ENCODE results near the gene EMC9.

EMC9 gene

DNA sequence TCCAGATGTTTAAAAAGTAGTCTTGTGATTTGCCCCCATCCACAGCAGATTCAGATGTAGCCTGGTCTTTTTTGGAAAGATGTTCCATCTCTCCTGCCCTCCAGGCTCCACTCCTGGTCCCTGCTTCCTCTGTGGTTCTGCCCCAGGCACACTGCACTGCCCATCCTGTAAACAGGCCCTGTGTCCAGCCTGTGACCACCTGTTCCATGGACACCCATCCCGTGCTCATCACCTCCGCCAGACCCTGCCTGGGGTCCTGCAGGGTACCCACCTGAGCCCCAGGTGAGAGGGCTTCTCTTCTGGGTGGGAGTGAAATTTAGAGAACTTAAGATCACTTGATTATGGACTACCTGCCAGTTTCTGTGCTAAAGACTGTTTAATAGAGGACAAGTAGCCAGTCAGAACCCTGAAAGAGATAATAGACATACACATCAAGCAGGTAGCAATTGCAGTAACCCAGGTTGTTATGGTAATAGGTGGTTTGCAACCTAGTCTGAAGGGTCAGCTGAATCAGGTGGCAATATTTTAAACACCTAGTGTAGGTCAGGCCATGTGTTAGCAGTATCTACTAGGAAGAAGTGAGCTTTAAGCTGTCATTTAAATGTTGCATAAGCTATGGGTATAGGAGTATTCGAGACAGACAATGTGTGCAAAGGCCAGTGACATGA, 8.0 kb upstream of the EMC9 start:
- DNase-seq (ENCODE audit: low spot score), result no peak

DNA sequence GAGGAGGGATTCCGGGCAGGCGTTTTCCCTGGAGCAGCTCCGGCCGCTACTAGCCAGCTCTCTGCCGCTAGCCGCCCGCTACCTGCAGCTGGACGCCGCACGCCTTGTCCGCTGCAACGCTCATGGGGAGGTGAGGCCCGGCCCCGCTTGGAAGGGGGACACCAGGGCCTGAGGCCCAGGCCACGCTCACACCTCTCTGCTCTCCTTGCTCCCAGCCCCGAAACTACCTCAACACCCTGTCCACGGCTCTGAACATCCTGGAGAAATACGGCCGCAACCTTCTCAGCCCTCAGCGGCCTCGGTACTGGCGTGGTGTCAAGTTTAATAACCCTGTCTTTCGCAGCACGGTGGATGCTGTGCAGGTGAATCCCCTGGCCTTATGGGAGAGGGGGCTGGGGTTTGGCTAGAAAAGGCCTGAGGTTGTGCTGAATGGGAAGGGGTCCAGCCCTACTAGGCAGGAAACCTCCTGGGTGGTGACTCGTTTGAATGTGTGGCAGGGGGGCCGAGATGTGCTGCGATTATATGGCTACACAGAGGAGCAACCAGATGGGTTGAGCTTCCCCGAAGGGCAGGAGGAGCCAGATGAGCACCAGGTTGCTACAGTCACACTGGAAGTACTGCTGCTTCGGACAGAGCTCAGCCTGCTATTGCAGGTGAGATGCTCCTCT, 6.5 kb upstream of the EMC9 start:
- no peak for DNase-seq (ENCODE audit: low spot score)

DNA sequence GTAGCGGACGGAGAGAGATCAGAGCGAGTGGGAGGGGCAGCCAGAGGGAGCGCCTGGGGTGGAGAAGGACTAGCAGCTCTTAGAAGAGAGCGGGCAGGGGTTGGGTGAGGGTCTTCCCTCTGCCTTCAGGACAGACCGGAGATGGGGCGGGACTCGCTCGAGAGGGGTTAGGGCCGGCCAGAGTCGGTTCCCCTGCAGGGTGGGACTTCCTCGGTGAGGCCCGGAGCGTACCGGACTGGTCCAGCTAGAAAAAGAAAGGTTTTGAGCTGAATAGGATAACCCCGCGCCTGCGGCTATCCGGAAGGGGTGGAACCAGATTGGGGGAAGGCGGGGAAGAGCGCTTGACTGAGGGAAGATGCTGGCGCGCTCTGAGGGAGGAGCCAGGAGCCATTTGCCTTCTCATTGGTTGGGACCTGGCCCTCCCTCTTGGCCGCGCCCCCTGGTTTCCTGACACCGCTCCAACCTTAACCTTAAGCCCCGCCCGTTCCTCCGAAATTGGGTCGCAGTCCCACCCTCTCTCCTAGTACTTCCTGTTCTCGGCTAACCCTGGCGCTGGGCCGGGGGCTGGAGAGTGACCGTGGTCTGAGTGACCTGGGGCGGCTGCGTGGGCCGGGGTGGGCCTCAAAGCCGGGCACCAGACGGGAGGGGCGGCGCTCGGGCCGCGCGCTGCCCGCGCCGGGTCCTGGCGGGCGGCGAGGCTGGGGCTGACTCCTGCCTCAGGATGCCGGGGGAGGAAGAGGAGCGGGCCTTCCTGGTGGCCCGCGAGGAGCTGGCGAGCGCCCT, 5.8 kb upstream of the EMC9 start, which contains the start of gene RNF31:
TSS of gene RNF31 (plus strand) at position 521 of the 783 bp plus-strand sequence. CDS start at position 722, 201 bp downstream.
- DNase-seq (ENCODE audit: low spot score), result peak; percentile 99

DNA sequence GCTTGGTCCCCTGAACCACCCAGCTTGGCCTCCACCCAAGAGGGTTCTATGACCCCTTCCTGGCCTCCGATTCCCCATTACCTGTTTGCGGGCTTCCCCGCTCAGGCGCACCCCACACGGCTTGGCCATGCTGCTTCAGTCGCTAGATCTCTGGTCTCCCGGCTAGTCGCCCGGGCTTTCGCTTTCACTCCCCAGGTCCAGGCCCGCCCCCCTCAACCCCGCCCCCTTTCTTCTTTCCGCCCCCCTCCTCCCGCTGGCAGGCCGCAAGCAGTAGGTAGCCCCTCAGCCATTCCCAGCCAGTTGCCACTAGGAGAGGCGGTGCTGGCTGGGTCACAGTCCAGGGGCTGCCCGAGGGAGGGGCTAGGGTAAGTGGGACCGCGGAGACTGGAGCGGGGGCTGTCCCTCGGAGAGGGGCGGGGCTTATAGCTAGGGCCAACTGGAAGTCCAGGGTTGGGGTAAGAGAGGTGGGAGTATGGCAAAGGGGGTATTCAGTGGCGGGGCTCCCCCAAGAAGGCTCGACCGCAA, 5.1 kb upstream of the EMC9 start, which contains the start of gene PSME2:
TSS of gene PSME2 (minus strand) at position 158 of the 525 bp plus-strand sequence. CDS start at position 129, 29 bp downstream.
- peak; percentile 88 for DNase-seq (ENCODE audit: low spot score)

DNA sequence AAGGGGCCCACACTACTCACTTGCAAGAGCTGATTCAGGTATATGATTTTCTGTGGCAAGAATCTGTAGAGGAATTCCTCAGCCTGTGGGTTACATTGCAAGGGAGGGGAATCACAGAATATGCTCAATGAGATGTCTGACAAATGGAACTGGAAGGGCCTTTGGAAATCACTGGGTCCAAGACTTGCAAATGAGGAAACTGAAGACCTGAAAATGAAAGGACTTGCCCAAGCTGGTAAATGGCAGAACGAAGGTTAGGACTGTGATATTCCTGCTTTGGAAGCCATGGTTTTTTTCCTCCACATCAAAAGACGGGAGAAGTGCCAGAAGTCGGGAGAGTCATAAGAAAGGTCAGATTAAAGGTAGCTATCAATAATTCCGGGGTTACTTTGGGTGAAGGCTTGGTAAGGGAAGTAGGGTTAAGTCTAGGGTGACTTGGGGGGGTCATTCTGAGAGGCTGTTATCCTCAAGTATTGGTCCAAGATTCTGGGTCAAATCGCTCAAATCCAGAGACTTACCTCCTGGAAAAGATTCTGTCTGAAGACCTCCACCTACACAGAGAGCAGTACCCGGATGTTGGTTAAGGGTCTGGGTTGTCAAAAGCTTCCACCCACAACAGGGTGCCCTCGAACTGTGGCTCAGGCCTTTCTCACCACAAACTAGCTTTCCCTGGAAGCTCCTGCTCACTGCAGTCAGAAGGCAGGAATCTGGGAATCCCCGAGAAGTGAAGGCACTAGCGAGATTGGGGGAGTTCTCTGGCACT, 4.5 kb upstream of the EMC9 start:
- DNase-seq (ENCODE audit: low spot score), result no peak

DNA sequence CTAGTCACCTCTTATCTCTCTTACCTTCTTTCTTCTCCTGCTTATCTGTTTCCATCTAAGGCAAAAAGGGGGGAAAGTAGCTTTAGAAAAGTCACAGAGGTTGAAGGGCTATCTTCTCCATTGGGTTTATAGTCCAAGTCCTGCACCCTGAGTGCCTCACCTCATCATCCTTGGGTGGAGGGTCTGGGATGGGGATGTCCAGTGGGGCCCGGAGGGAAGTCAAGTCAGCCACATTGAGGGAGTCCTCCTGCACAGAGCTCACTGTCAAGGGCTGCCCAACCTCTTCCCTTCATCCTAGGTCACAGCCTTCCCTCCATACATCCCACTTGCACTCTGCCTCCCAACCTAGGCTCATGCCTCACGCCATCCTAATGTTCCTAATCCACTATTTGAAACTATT, 3.8 kb upstream of the EMC9 start:
- DNase-seq (ENCODE audit: low spot score), result no peak

DNA sequence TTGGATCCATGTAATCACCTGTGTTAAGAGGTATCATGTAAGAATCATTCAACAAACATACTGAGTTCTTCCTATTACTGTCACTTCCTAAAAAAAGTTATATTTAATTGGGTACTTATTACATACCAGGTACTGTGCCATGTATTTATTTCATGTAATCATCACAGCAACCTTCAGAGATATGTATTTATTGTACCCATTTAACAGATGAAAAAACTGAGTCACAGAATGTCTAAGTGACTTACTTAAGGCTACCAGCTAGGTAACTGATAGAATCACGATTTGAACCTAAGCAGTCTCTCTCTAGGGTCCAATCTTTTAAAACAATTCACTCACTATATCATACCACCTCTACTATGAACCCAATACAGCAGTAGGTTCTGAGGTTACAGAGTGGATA, 3.1 kb upstream of the EMC9 start:
- DNase-seq (ENCODE audit: low spot score), result no peak

DNA sequence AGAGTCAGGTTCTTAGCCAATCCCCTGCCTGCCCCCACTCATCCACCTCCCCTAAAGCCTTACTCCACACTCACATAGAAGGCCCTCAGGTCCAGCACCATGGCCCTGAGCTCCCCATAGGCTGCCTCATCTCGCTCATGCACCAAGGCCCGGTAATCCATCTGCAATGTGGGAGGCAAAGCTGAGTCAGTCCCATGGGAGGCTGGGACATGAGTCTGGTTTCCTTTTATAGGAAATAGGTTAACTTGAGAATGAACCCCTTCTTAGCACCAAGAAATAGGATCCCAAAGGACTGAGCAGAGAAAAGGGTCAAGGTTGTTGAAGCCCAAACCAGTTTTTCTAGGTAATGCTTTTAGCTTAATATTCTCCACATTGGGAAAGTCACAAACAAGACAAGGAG, 2.1 kb upstream of the EMC9 start:
- DNase-seq (ENCODE audit: low spot score), result no peak

DNA sequence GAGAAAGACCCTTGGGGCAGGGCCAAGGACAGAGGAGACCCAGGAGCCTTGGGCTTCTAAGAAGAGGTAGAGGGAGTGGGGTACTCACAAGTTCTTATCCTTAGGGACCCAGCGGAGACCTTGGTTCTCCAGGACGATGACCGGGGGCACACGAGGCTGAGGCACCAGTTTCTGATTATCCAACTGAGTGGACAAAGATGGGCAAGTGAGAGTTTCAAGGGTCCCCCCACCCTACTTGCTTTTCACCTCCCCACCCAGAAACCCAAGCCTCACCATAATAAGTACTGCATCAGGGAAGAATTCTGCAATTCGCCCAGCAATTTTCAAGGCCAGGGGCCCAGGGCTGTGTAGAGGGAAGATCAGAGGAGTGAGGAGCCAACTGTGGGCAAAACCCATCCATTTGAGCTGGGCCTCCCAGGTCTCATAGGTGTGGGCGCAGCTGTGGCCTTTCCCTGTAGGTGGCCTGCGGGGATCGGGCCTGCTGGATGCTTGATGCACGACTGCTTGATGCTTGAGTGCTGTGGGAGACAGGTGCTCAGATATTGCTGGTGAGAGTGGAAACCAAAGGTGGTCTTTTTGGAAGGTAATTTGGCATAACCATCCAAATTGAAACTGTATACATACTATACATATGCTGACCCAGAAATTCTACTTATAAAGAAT, 2.0 kb downstream of the EMC9 start:
- no peak for DNase-seq (ENCODE audit: low spot score)

DNA sequence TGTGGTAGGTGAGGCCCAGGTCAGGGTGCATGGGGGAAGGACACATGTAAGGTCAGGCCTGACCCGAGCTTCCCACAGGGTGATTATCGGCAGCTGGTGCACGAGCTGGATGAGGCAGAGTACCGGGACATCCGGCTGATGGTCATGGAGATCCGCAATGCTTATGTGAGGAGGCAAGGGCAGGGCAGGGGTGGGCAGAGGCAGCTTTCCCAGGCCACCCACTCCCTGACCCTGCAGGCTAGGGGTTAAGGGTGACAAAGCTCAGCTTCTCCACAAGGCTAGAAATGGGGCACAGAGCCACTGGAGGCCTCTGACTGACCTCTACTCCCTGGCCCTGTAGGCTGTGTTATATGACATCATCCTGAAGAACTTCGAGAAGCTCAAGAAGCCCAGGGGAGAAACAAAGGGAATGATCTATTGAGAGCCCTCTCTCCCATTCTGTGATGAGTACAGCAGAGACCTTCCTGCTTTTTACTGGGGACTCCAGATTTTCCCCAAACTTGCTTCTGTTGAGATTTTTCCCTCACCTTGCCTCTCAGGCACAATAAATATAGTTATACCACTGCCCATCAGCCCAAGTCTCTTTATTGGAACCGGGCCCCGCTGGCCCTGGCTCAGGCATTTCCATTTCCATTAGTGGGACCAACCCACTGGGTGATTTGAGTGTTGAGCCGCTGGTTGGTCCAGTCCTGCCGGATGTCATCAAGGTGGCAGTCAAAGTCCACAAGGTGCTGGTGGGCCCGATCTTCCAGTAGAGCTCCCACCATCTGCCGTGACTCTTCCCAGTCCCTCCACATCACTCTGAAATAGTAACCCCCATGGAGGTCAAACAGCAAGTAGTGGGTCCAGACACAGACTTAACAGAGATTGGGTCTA, 2.8 kb downstream of the EMC9 start:
- no peak for DNase-seq (ENCODE audit: low spot score)

DNA sequence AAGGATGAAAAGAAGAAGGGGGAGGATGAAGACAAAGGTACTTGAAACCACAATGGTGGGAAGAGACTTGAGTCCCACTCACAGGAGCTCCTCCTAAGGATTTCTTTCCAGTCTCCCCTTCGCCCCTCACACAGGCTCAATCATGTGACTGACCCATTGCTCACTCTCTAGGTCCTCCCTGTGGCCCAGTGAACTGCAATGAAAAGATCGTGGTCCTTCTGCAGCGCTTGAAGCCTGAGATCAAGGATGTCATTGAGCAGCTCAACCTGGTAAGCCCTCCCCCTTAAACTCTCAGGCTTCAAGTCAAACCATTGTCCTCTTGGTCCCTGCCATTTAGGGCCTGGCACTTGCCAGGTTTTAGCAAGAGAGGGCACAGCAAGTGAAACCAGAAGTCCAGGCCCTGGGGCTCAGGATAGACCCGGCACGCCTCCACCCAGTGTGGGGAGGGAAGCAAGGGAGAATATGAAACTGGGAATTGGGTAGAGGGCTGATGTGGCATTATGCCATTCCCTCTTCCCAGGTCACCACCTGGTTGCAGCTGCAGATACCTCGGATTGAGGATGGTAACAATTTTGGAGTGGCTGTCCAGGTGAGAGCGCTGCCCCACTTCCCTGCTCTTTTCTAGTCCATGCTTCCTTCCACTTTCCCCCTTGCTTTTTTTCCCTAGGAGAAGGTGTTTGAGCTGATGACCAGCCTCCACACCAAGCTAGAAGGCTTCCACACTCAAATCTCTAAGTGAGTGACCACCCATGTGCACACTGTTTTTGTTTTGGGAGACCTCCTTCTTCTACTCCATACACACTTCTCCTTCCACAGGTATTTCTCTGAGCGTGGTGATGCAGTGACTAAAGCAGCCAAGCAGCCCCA, 3.6 kb downstream of the EMC9 start:
- no peak for DNase-seq (ENCODE audit: low spot score)

DNA sequence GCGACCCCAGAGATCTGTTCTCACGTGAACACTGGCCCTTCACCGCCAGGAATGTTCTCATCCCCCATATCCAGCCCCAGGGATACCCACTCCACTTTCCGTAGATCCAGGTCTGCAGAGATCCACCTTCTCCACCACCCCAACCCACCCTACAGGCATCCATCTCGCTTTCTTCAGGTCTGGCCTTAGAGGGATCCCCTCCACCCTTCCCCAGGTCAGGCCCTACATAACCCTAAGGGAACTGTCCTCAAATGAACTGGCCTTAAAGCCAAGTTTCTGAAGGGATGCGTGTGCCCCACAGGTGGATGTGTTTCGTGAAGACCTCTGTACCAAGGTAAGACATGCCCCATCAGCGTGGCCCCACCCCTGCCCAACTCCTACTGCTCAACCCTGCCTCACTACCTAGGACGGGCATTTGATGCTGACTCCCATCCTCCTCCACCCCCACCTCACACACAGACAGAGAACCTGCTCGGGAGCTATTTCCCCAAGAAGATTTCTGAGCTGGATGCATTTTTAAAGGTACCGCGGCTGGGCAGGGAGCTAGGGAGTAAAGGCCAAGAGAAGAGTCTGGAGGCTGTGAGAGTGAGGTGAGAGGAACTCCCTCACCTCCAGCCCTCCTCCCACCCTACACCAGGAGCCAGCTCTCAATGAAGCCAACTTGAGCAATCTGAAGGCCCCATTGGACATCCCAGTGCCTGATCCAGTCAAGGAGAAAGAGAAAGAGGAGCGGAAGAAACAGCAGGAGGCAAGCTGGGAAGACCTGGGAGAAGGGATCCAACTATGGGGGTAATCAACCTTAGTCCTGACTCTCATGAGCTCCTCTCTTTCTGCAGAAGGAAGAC, 4.5 kb downstream of the EMC9 start:
- DNase-seq (ENCODE audit: low spot score), result no peak

DNA sequence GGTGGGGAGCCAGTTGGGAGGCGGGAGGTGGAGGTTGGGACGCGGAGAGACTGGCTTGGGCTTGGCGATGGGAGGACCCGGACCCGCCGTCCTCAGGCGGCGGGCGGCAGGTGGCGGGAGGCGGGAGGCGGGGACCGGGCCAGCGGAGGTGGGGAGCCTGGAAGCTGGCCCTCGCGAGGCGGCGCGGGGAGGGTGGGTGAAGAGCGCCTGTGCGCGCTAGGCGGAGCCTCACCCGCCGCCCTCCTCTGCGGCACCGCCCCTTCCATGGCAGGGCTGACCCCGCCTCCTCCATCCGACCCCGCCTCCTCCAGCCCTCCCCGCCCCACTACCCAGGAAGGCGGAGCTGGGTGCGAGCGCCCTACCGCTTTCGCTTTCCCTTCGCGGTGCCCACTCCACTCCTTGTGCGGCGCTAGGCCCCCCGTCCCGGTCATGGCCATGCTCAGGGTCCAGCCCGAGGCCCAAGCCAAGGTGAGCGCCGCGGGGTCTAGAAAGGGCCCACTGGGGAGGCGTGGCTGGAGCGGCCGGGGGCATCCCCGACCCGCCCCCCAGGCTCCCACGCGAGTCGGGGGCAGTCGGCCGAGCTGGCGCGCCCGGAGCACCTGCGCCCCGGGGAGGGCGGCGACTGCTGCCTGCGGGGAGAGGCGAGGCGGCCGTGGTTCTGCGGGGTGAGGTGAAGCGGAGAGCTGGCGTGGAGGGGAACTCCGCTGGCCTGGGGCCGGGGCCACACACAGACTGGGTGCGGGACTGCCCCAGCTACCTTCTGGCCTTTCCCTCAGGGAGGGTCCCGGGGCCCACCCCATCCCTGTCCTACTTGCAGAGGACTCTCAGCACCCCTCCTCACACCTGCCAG, 5.3 kb downstream of the EMC9 start, which contains the start of gene PSME1:
TSS of gene PSME1 (plus strand) at position 361 of the 850 bp plus-strand sequence. CDS start at position 430, 69 bp downstream.
- peak; percentile 91 for DNase-seq (ENCODE audit: low spot score)

DNA sequence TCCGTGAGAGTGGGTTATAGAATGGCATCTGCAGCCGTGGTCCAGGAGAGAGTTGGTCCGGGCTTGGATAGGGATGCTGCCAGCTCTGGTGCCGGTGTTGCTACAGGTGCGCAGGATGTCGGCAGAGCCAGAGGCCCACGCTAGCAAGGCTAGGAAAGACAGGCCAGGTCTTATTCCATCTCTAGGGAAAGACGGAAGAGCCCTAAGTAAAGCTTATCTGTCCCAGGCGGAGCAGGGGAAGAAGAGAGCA, 5.9 kb downstream of the EMC9 start:
- no peak for DNase-seq (ENCODE audit: low spot score)

DNA sequence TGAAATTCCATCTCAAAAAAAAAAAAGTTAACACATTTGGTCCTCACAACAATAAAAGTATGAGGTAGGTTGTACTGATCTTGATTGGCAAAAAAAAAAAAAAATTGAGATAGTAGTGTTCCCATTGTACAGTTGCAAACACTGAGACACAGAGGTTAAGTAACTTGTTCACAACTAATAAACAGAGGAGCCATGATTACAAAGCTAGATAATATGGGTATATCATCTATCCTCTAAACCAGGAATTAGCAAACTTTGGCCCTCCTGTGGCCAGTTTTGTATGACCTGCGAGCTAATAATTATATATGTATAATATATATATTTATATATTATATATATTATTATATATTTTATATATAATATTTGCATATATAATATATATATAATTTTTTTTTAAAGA, 7.7 kb downstream of the EMC9 start:
- DNase-seq (ENCODE audit: low spot score), result no peak

DNA sequence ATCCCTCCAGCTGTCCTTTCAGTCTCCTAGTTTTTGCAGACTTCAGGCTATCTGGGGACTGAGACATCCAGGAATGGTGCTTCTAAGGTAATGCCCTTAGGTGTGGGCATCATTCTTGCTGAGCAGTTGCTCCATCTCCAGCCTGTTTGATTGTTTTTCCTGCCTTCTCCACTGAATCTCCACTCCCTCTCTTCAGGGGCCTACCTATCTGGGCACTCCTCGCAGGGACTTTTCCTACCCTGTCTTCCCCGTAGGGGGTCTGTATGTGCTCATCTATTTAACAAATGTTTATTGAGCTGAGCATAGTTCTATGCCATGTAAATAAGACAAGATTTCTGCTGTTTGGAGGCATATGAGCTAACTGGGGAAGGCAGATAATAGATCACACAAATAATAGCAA, 8.4 kb downstream of the EMC9 start:
- DNase-seq (ENCODE audit: low spot score), result no peak

DNA sequence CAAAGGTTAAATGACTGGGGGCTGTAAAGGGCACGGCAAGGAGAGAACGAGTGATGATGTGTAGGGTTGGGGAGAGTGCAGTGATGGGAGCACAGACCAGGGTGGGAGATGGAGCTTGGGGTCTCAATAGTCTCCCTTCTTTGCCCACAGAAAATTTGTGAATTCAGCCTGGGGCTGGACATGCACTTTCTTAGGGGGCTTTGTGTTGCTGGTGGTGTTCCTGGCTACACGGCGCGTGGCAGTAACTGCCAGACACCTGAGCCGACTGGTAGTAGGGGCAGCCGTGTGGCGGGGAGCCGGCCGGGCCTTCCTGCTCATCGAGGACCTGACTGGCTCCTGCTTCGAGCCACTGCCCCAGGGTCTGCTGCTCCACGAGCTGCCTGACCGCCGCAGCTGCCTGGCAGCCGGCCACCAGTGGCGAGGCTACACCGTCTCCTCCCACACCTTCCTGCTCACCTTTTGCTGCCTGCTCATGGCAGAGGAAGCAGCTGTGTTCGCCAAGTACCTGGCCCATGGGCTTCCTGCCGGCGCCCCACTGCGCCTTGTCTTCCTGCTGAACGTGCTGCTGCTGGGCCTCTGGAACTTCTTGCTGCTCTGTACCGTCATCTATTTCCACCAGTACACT, 9.2 kb downstream of the EMC9 start:
- DNase-seq (ENCODE audit: low spot score), result no peak

All from globus pallidus (tissue), 1 donor.